ENCODE measurements around the gene HDDC2. TPM values are rescaled to one million over a fixed set of nuclear protein-coding genes. Genes with fewer than 3 reads are reported as not detected.

The HDDC2 gene
- total and polyA plus RNA-seq, 12 donors = 70.9 to 107 (median 103) TPM

DNA sequence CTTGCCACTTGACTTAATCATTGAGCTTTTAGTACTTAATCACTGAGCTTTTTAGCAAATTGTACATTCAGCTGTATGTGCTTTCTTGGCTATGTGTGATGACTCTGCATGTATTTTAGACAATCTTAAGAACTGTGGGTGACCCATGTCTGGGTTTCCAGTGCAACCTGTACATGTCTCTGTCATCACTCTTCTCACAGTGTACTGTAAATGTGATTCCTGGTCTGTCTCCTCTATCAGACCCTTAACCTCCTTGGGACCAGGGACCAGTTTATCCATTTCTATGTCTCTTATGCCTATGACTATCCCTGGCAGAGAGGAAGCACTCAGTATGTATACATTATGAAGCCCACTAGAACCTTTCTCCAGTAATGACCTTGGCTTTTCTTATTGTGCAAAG, 36.6 kb upstream of the HDDC2 start:
- no peak overlapping the region for H3K27ac ChIP-seq
- TF ChIP-seq, protein P1, sequence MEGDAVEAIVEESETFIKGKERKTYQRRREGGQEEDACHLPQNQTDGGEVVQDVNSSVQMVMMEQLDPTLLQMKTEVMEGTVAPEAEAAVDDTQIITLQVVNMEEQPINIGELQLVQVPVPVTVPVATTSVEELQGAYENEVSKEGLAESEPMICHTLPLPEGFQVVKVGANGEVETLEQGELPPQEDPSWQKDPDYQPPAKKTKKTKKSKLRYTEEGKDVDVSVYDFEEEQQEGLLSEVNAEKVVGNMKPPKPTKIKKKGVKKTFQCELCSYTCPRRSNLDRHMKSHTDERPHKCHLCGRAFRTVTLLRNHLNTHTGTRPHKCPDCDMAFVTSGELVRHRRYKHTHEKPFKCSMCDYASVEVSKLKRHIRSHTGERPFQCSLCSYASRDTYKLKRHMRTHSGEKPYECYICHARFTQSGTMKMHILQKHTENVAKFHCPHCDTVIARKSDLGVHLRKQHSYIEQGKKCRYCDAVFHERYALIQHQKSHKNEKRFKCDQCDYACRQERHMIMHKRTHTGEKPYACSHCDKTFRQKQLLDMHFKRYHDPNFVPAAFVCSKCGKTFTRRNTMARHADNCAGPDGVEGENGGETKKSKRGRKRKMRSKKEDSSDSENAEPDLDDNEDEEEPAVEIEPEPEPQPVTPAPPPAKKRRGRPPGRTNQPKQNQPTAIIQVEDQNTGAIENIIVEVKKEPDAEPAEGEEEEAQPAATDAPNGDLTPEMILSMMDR (IDR thresholded peaks at IDR 0.05) = no peak
- peaks cover 0 to 20% (median 0%) of the 10 kb centered on the region in 11 donors for H3K9me3 ChIP-seq
- no peak for ATAC-seq
- no peak for DNase-seq
- no peak overlapping the region for H3K4me3 ChIP-seq
- peaks cover 0 to 1% (median 0%) of the 10 kb centered on the region in 7 donors for H3K27me3 ChIP-seq
- H3K4me1 ChIP-seq = peaks cover 0 to 20% (median 4%) of the 10 kb centered on the region in 9 donors
- intact Hi-C loops (cut with DNase I) = no loop called here
- no peaks in the 10 kb centered on the region for H3K36me3 ChIP-seq

DNA sequence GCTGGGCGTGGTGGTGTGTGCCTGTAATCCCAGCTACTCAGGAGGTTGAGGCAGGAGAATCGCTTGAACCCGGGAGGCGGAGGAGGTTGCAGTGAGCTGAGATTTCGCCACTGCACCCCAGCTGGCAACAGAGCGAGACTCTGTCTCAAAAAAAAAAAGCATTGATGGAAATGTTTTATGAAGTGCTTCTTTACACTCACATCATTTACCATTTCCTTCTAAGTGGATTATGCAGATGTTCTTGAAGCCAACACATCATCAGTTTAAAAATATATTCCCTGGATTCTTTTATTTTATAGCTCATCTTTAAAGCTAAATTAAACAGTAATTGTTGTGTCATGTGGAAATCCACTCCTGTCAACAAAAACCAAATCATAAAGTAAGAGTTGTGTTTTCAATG, 35.9 kb upstream of the HDDC2 start:
- no peak for DNase-seq
- 92 to 97% methylated on average over 6 of the region's 6 CpGs for WGBS, 2 donors
- TF ChIP-seq, protein P1 (IDR thresholded peaks at IDR 0.05) = no peak
- intact Hi-C loops (cut with DNase I) = no loop called here
- Histone ChIP-seq H3K4me1 (peaks cover 0 to 20% (median 4%) of the 10 kb centered on the region in 9 donors), H3K4me3 (no peak overlapping the region), H3K27me3 (peaks cover 0 to 3% (median 0%) of the 10 kb centered on the region in 7 donors), H3K9me3 (peaks cover 0 to 20% (median 0%) of the 10 kb centered on the region in 11 donors), H3K36me3 (no peaks in the 10 kb centered on the region), H3K27ac (no peak overlapping the region)
- ATAC-seq = no peak

DNA sequence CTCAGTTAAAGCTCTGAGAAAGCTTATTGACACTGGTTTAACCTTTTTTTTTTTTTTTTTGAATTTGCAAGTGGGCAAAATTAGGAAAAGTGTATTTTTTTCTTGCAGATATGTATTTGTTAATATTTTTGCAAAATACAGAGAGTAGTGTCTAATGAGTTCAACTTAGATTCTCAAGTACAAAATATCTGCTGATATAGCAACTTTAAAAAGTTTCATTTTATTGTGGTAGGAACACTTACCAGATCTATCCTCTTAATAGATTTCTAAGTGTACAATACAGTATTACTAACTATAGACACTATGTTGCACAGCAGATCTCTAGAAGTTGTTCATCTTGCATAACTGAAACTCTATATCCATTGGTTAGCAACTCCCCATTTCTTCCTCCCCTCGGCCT, 30.9 kb upstream of the HDDC2 start:
- no peaks in the 10 kb centered on the region for H3K36me3 ChIP-seq
- 95 to 98% methylated on average over 1 of the region's 1 CpG for WGBS, 2 donors
- no peak overlapping the region for H3K4me3 ChIP-seq
- peaks cover 0 to 3% (median 0%) of the 10 kb centered on the region in 7 donors for H3K27me3 ChIP-seq
- intact Hi-C loops (cut with DNase I) = no loop called here
- peaks cover 0 to 15% (median 0%) of the 10 kb centered on the region in 11 donors for H3K9me3 ChIP-seq
- no peak overlapping the region for H3K27ac ChIP-seq
- ATAC-seq = no peak
- TF ChIP-seq, protein P1 (IDR thresholded peaks at IDR 0.05) = no peak
- DNase-seq = no peak
- no peaks in the 10 kb centered on the region for H3K4me1 ChIP-seq

DNA sequence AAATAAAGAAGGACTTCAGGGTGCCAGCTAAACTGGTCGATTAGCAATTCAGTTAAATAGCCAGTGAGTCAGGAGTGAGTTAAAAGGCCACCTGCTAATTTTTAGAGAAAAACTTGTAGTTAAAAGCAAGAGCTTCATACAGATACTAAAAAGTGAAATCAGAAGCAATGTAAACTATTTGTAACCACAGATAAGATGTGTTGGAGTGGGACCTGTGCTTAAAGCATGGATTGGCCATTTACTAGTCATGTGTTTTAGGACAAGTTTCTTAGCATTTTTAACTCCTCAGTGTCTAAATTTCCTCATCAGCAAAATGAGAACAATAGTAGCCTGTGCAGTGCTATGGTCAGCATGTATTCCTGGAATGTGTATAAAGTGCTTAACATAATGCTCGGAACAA, 23.8 kb upstream of the HDDC2 start:
- H3K4me1 ChIP-seq = no peaks in the 10 kb centered on the region
- ATAC-seq = no peak
- no peak for DNase-seq
- WGBS, 2 donors = 51% methylated on average over 2 of the region's 2 CpGs
- no peak overlapping the region for H3K4me3 ChIP-seq
- H3K27ac ChIP-seq = no peak overlapping the region
- no peaks in the 10 kb centered on the region for H3K9me3 ChIP-seq
- no peaks in the 10 kb centered on the region for H3K36me3 ChIP-seq
- H3K27me3 ChIP-seq = no peaks in the 10 kb centered on the region
- intact Hi-C loops (cut with DNase I) = no loop called here
- TF ChIP-seq, protein P1 (IDR thresholded peaks at IDR 0.05) = no peak
